DMS 273 treated with DMSO at 0.1 percent for 48 hours (cell line): ENCODE measurements around the gene CD300A.
A peak's percentile ranks its signal among the peaks of the same experiment; 100 is the strongest.

Source experiments
- DNase-seq: peaks from one replicate; lab custom pipeline; 2025; lab: John Stamatoyannopoulos, UW

CD300A gene

GRCh38 chr17:74466111-74466827 lies at the start of gene CD300A:
TSS of gene CD300A (plus strand) at chr17:74466634. CDS start at chr17:74466704, 70 bp downstream.
- no peak for DNase-seq

- DNase-seq, result peak; percentile 7
These were observed 49.0 kb upstream of the CD300A start for GRCh38 chr17:74417178-74418045.

GRCh38 chr17:74419928-74420411 lies 46.5 kb upstream of the CD300A start:
- DNase-seq, result no peak

DNA sequence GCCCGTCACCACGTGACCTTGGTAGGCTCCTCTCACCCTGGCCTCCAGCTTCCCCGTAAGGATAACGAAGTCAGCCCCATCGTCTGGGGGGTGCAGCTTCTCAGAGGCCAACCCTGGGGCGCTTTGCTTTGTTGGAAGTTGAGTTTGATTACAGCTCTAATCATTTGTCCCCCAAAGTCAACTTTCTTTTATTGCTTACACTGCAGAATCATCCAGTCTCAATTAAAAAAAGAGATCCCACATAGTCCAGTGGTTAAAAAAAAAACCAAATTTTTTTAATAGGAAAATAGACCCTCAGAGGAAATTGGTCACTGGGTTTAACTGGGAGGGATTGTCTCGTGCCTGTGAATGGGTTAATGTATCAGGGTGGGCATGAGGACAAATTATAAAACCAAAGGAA lies 42.3 kb upstream of the CD300A start:
- no peak for DNase-seq

GRCh38 chr17:74424657-74425056 lies 41.8 kb upstream of the CD300A start:
- no peak for DNase-seq

DNA sequence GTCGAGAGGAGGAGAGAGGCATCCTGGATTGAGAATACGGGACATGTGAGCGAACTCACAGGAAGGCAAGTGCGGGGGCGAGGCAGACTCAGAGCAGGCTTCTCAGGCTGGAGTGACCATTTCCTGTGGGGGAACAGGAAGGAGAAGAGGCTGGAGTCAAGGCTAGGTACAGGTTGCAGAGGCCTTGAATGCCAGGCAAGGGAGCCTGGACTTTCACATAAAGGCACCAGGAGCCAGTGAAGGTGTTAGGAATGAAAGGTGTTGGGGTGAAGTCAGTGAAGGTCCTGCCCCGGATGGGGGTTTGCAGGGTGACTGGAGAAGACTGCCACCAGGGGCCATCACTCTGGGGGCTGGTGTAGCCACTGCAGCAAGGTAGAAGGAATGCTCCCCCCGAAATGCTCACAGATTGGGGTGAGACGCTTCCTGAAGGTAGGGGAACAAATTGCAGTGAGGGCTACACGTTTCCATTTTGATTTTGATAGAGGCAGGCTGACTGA lies 39.8 kb upstream of the CD300A start:
- no peak for DNase-seq

GRCh38 chr17:74427048-74427762 lies 39.2 kb upstream of the CD300A start:
- peak; percentile 53 for DNase-seq

DNA sequence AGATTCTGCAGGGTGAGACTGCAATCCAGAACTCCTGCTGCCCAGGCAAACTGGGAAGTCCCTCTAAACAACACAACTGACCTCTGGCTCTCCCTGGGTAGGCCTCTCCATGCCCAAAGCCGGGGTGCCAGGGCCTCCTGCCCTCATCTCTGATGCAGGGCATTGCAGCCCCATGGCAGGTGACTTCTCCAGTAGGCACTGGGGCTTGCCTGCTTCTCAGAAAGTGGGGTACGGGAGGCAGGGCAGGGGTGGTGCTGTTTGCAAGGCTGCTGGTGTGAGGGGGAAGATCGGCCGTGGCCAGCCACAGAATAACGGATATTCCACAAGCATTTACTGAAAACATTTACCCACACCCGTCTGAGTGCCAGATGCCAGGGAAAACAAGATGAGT lies 38.7 kb upstream of the CD300A start:
- no peak for DNase-seq

DNA sequence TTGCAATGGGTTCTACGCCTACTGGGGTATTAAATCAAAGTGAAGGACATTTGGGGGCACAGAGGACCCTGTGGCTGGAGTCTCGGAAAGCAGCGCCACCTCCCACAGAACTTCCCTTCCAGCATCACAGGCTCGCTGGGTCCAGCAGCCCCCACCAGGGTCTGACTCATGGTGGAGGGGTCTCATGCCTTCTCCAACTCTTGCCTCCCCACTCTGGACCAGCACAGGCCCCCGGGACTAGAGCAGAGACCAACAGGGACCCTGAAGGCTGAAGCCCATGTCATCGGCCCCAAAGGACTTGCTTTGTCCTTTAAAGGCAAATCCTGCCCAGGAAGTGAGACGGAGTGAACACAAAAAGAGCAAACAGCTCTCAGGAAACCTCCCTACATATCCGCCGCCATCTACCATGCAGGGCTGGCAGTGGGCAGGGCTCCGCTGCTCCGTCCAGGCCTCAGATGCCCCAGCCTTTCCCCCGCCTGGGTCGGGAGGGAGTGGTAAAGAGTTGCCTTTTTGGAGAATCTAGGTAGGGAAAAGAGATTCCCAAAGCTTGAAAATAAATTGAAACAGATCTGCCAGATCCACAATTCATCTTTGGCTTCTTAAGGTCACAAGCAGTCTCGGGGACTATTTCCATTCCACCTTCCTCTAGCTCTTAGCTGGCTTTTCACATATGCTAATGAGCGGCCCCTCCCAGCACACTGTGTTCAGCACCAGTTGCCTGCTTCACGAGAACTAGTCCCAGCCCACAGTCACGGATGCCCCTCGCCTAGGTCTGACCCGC lies 36.6 kb upstream of the CD300A start:
- DNase-seq, result no peak

GRCh38 chr17:74430385-74430705 lies 36.1 kb upstream of the CD300A start:
- no peak for DNase-seq

GRCh38 chr17:74430706-74431567 lies 35.5 kb upstream of the CD300A start:
- peak; percentile 65 for DNase-seq

GRCh38 chr17:74431568-74432423 lies 34.6 kb upstream of the CD300A start, which contains the start of gene GPRC5C:
TSS of gene GPRC5C (plus strand) at chr17:74432088. CDS start at chr17:74439777, 7,689 bp downstream.
- peak; percentile 39 for DNase-seq

- DNase-seq, result no peak
These were observed 34.1 kb upstream of the CD300A start for GRCh38 chr17:74432424-74432690.

DNA sequence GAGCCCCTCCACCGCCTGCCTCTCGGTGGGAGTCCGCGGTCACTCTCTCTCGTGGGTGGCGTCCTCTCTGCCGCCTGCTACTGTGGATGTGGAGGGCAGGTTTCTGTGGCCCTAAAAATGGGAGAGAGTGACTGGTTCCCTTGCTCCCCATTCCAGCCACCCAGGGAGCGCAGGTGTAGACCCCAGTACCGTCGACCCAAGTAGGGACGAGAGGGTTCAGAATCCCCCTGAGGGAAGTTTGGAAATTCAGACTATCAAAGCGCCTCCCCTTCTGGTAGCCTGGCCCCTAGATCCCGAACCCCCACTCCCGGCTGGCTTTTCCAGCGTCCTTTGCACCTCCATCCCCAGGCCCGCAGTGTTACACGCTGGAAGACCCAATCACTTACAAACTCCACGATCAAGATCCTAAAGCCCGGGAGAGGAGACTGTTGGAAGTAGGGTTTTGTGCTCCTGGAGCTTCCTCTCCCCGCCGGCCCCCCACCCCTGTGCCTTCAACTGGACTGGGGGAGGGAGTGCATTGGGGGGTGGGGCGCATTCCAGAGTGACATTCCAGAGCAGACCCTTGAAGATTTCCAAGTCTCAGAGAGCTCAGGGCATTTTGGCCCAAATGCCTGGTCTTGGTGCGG lies 33.6 kb upstream of the CD300A start:
- DNase-seq, result no peak

- no peak for DNase-seq
These were observed 32.9 kb upstream of the CD300A start for GRCh38 chr17:74433421-74434121.

DNA sequence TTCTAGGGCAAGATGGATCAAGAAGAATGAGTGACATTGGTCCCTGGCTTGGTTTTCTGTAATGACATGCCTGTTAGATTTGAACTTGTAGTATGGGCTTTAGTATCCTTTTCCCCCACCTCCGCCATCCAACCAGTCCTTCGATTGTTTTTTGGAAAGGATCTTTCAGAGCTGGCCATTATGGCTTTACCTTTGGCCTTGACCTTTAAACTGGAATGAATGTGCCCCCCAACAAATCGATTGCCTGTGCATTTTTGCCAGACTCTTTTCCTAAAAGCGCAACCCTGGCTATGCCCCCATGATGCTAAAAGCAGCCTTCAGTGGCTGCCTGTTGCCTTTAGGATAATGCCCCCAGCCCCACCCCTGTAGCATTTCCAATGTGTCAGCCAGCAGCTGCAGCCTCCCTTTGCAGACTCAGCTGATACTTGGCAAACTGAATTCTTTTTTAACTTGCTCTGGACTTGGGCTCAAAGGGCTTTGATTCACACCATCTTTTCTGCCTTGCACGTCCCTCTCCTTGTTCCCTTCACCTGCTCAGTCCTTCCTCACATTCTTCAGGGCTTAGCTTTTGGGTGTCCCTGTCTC lies 30.6 kb upstream of the CD300A start:
- no peak for DNase-seq

DNA sequence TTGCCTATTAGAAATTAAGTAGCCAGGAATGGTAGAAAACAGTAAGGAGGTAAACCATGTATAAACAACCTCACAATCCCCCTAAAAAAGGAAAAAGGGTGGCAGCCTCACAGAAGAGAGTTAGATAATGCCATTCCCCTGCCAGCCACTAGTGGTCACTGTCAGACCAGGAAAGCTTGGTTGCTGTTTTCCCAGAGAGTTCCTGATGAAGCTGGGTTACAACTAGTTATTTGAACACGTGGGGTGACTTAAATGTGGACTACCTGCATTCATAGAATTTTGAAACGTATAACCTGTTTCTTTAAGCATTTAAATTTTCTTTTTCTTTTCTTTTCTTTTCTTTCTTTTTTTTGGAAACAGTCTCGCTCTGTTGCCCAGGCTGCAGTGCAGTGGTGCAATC lies 28.7 kb upstream of the CD300A start:
- no peak for DNase-seq
